Measurements from ENCODE around the gene CSGALNACT2.

The CSGALNACT2 gene

GRCh38 chr10:43122096-43122495, 16.1 kb upstream of the CSGALNACT2 start:
- Histone ChIP-seq H2AFZ (ENCODE audit: low read depth, low read length, severe bottlenecking) (no peak overlapping the region), H3K4me2 (ENCODE audit: low read depth, low read length, poor library complexity, severe bottlenecking) (no peak overlapping the region), H3K36me3 (ENCODE audit: low read length) (no peaks in the 10 kb centered on the region), H3K9me2 (replicated peaks; ENCODE audit: insufficient read depth, low read length) (no peaks in the 10 kb centered on the region), H3K9ac (ENCODE audit: low read length) (no peak overlapping the region), H3K4me3 (ENCODE audit: insufficient read depth, low read length, poor library complexity, severe bottlenecking) (no peak overlapping the region), H3F3A (ENCODE audit: insufficient read depth) (no peaks in the 10 kb centered on the region), H3K9me3 (ENCODE audit: insufficient read depth, low read length) (no peaks in the 10 kb centered on the region), H3K27ac (ENCODE audit: low read depth, low read length) (no peak overlapping the region), H4K20me1 (ENCODE audit: low read depth, low read length) (no peaks in the 10 kb centered on the region), H3K27me3 (ENCODE audit: low read length) (no peaks in the 10 kb centered on the region), H3K79me2 (ENCODE audit: insufficient read depth, low read length) (no peaks in the 10 kb centered on the region)
- TF ChIP-seq CTCF (IDR thresholded peaks at IDR 0.05; ENCODE audit: insufficient read depth, low read length, poor library complexity, severe bottlenecking) (no peak), EZH2phosphoT487 (conservative IDR thresholded peaks at IDR 0.05; ENCODE audit: low read length) (no peak)

DNA sequence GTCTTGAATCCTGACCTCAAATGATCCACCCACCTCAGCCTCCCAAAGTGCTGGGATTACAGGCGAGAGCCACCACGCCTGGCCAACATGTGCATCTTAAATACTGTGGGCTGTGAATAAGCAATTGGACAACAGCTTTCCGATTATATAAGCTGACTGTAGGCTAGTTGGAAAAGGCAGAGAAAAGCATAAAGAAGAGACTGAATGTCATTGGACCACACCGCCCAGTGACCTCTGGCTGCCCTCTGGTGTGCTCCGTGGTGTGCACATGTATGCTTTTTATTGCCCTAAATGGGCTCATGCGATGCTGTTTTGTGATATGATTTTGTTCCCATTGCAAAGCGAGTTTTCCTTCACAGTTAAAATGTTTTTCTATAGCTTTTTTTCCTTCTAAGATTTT, 15.4 kb upstream of the CSGALNACT2 start:
- Histone ChIP-seq H3K9me2 (replicated peaks; ENCODE audit: insufficient read depth, low read length) (no peaks in the 10 kb centered on the region), H3K79me2 (ENCODE audit: insufficient read depth, low read length) (no peaks in the 10 kb centered on the region), H4K20me1 (ENCODE audit: low read depth, low read length) (no peaks in the 10 kb centered on the region), H2AFZ (ENCODE audit: low read depth, low read length, severe bottlenecking) (no peak overlapping the region), H3K36me3 (ENCODE audit: low read length) (no peaks in the 10 kb centered on the region), H3K9me3 (ENCODE audit: insufficient read depth, low read length) (no peaks in the 10 kb centered on the region), H3F3A (ENCODE audit: insufficient read depth) (no peaks in the 10 kb centered on the region), H3K4me2 (ENCODE audit: low read depth, low read length, poor library complexity, severe bottlenecking) (no peak overlapping the region), H3K27ac (ENCODE audit: low read depth, low read length) (no peak overlapping the region), H3K27me3 (ENCODE audit: low read length) (no peaks in the 10 kb centered on the region), H3K9ac (ENCODE audit: low read length) (no peak overlapping the region), H3K4me3 (ENCODE audit: insufficient read depth, low read length, poor library complexity, severe bottlenecking) (no peak overlapping the region)
- TF ChIP-seq EZH2phosphoT487 (conservative IDR thresholded peaks at IDR 0.05; ENCODE audit: low read length): no peak
- TF ChIP-seq CTCF (IDR thresholded peaks at IDR 0.05; ENCODE audit: insufficient read depth, low read length, poor library complexity, severe bottlenecking): no peak

GRCh38 chr10:43123361-43124093, 14.7 kb upstream of the CSGALNACT2 start:
- Histone ChIP-seq H3K27me3 (ENCODE audit: low read length) (no peaks in the 10 kb centered on the region), H3K9me3 (ENCODE audit: insufficient read depth, low read length) (no peaks in the 10 kb centered on the region), H3K9me2 (replicated peaks; ENCODE audit: insufficient read depth, low read length) (no peaks in the 10 kb centered on the region), H4K20me1 (ENCODE audit: low read depth, low read length) (no peaks in the 10 kb centered on the region), H3K27ac (ENCODE audit: low read depth, low read length) (no peak overlapping the region), H3K79me2 (ENCODE audit: insufficient read depth, low read length) (no peaks in the 10 kb centered on the region), H2AFZ (ENCODE audit: low read depth, low read length, severe bottlenecking) (no peak overlapping the region), H3K36me3 (ENCODE audit: low read length) (no peaks in the 10 kb centered on the region), H3K4me3 (ENCODE audit: insufficient read depth, low read length, poor library complexity, severe bottlenecking) (no peak overlapping the region), H3F3A (ENCODE audit: insufficient read depth) (no peaks in the 10 kb centered on the region), H3K9ac (ENCODE audit: low read length) (no peak overlapping the region), H3K4me2 (ENCODE audit: low read depth, low read length, poor library complexity, severe bottlenecking) (no peak overlapping the region)
- TF ChIP-seq CTCF (IDR thresholded peaks at IDR 0.05; ENCODE audit: insufficient read depth, low read length, poor library complexity, severe bottlenecking) (no peak), EZH2phosphoT487 (conservative IDR thresholded peaks at IDR 0.05; ENCODE audit: low read length) (no peak)

Measured in SU-DHL-6 (cell line).